ENCODE results near the gene DNER.
A peak's percentile ranks its signal among the peaks of the same experiment; 100 is the strongest.

DNER gene

GRCh38 chr2:229407170-229407569, 307.2 kb downstream of the DNER start:
- H3K4me3 ChIP-seq (ENCODE audit: low read depth, low read length) = no peak overlapping the region
- peak; percentile 80 for DNase-seq (ENCODE audit: low read depth)
- in situ Hi-C loops (cut with HindIII; ENCODE audit: low sequenced_read_pairs) = no loop called here
- TF ChIP-seq CTCF (IDR thresholded peaks at IDR 0.05; ENCODE audit: low read depth, low read length, missing control alignments) = no peak

- DNase-seq (ENCODE audit: low read depth) = no peak
- H3K4me3 ChIP-seq (ENCODE audit: low read depth, low read length) = no peak overlapping the region
- no peak for TF ChIP-seq CTCF (IDR thresholded peaks at IDR 0.05; ENCODE audit: low read depth, low read length, missing control alignments)
- in situ Hi-C loops (cut with HindIII; ENCODE audit: low sequenced_read_pairs) = no loop called here
Observed at GRCh38 chr2:229405796-229406195, 308.6 kb downstream of the DNER start.

- in situ Hi-C loops (cut with HindIII; ENCODE audit: low sequenced_read_pairs) = no loop called here
- DNase-seq (ENCODE audit: low read depth) = no peak
- no peak for TF ChIP-seq CTCF (IDR thresholded peaks at IDR 0.05; ENCODE audit: low read depth, low read length, missing control alignments)
- H3K4me3 ChIP-seq (ENCODE audit: low read depth, low read length) = no peak overlapping the region
Observed at GRCh38 chr2:229403296-229403695, 311.1 kb downstream of the DNER start.

- no peak overlapping the region for H3K4me3 ChIP-seq (ENCODE audit: low read depth, low read length)
- DNase-seq (ENCODE audit: low read depth) = no peak
- in situ Hi-C loops (cut with HindIII; ENCODE audit: low sequenced_read_pairs) = no loop called here
- no peak for TF ChIP-seq CTCF (IDR thresholded peaks at IDR 0.05; ENCODE audit: low read depth, low read length, missing control alignments)
Observed at GRCh38 chr2:229401171-229401865, 313.0 kb downstream of the DNER start.

GRCh38 chr2:229393926-229394325, 320.4 kb downstream of the DNER start:
- in situ Hi-C loops (cut with HindIII; ENCODE audit: low sequenced_read_pairs) = loop anchor here (5.0 kb wide), 1 partner anchor 52 kb away; no protein-coding TSS in a partner anchor
- no peak for TF ChIP-seq CTCF (IDR thresholded peaks at IDR 0.05; ENCODE audit: low read depth, low read length, missing control alignments)
- DNase-seq (ENCODE audit: low read depth) = no peak
- H3K4me3 ChIP-seq (ENCODE audit: low read depth, low read length) = no peak overlapping the region

- TF ChIP-seq CTCF (IDR thresholded peaks at IDR 0.05; ENCODE audit: low read depth, low read length, missing control alignments) = no peak
- in situ Hi-C loops (cut with HindIII; ENCODE audit: low sequenced_read_pairs) = loop anchor here (5.0 kb wide), 1 partner anchor 50 kb away; no protein-coding TSS in a partner anchor
- H3K4me3 ChIP-seq (ENCODE audit: low read depth, low read length) = no peak overlapping the region
- peak; percentile 35 for DNase-seq (ENCODE audit: low read depth)
Observed at GRCh38 chr2:229392196-229392595, 322.2 kb downstream of the DNER start.

Measured in astrocyte of the cerebellum (primary cell).